AG08395 (cell line): ENCODE measurements around the gene TFDP1.
"Not testable (repeated sequence)": the region's sequence is repeated elsewhere in the genome, so short reads cannot be mapped to it uniquely, and the experiment has no call there.

Experiments
- DNase-seq: peaks from one replicate; pipeline ENCODE4 v3.0.0; 2012; ENCODE audit warnings: mixed read lengths, low spot score

TFDP1 gene

DNA sequence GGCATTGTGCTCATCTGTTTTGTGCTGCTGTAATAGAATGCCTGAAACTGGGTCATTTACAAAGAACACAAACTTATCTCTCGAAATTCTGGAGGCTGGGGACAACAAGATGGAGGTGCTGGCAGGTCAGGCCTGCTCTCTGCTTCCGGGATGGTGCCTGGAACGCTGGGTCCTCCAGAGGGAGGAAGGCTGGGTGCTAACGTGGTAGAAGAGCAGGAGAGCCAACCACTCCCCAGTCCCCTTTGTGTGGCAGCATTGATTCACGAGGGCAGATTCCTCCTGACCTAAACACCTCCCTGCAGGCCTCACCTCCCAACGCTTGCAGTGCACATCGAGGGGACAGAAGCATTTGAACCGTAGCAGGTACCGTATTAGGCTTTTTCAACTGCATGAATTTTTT, 34.1 kb upstream of the TFDP1 start:
- DNase-seq: no peak

DNA sequence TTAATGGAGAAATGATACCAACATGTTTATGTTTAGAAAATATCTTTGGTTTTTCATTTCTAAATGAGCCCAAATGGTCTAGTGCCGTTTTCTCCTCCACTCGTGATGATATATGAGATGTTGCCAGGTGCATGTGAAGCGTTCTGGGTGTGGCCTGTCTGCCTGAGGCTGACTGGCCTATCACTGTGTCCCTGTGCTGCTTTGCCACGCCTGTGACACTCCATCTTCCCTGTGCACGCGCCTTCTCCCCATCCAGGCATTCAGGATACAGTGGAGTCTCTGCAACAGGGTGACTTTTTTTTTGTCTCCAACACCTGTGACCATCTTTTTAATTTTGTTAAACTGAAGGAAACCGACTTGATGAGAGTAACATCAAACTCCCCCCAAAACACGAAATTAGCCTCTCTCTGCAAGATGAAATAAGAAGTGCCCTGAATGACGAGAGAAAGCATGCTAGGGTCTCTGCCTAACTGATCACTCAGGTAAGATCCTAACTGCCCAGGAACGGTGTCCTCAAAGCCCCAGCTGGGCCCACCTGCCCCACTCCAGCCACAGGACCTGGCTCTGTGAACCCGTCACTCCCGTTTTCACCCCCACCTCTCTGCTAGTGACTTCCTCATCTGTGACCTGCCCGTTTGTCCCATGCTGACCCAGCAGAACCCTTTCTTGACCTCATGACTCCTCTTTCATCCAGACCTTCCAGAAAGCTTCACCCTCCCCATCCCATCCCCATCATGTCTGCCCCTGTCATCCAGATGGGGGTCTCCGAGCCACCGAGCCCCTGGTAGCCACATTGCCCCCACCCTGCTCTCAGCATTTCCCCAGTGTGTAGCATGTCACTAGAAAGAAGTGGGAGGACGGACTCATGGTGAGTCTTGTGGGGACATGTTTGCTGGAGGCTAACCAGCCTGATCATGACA, 33.2 kb upstream of the TFDP1 start:
- DNase-seq: no peak

DNA sequence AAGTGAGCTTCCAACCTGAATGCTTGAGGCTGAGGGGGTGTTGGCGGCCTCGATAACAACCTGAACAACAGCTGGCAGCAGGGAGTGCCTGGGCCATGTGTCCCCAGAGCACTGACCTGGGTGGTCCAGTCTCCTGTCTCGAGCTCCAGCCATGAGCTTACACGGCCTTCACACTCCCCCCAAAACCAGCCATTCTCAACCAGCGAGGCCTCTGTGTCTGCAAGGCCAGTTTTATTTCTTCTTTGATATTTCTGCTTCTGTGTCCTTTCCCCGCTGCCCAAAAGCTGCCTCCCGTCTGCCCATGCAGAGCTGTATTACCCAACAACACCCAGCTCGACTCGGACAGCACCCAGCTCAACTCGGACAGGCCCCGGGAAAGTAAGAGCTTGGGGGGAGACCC, 32.5 kb upstream of the TFDP1 start:
- DNase-seq: no peak

DNA sequence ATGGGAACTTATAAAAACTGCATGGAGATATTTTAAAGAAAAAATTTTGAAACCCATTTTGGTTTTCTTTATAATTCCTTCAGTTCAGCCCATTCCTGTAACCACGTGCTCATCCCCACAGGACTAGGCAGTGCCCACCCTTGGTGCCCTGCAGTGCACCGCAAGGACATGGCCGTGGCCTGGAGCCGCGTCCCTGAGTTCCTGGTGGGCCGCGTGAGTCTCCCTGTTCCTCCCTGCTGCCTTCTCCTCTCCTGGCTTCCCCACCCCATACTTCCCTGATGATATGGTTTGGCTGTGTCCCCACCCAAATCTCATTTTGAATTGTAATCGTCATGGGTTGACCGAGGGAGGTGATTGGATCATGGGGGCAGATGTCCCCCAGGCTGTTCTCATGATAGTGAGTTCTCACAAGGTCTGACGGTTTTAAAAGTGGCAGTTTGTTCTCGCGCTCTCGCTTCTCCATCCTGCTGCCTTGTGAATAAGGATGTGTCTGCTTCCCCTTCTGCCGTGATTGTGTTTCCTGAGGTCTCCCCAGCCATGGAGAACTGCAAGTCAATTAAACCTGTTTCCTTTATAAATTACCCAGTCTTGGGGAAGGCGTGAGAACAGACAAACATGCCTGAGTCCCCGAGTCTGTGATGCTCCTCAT, 31.6 kb upstream of the TFDP1 start:
- no peak for DNase-seq

DNA sequence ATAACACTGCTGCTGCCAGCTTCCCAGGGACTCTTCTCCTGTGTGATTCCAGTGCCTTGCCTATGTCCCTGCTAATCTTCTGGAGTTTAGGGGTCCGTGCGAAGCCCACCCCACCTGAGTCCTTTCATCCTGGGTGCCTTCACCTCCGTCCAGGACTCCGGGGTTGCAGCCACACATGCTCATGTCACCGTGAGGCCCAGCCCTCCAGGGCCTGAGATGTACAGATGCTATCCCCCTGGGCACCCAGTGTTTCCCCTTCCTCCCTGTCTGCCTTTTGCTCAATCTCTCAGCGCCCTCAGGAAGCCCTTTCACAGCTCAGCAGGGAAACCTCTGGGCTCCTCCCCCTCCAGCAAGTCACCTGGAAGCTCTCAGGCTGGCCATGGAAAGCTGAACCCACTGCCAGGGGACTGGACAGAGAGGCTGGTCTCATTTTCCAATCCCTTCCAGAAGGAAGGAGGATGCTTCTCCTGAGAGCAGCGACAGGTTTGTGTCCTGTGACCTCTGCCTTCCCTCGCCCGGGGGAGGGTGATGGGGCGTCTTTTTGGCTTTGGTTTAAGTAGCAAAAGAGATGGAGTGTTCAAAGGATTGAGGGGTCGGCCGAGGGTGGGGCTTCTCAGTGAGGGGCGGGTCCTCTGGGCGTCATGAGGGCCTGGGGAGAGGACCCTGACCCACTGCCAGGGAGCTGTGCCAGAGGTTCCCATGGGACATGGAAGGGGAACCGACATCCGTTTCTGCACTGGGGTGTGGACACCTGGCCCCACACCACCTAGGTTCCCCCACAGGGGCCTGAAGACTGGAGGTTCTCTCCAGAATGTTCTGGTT, 30.8 kb upstream of the TFDP1 start:
- no peak for DNase-seq

DNA sequence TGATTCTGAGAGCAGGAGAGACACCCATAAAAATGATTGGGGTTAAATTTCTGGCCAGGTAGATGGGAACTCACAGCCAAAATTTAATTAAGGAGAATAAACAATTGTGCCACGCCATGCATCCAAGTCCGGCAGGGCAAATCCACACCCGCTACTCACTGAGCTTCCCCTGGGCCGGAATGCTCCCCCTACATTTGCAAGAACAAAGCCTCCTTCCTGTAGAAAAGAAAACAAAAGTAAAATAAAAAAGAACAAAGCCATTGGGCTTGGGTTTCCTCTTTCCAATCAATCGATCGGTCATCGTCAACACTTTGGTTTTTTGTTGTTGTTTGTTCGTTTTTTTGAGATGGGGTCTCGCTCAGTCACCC, 30.2 kb upstream of the TFDP1 start:
- no peak for DNase-seq

DNA sequence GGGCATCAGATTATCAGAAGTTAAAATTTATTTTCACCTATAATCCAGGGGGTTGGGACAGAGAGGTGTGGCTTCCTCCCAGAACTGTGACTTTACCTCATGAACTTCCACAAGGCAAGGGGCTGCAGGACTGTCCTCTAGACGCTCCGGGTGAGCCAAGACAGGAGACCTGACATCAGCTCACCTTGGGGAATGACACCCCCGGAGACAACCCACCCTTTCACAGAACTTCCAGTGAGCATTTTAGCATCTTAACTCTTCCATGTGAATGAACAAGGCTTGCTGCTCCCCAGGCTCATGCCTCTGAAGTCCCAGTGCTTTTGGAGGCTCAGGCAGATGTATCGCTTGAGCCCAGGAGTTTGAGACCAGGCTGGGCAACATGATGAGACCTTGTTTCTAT, 29.4 kb upstream of the TFDP1 start:
- DNase-seq: no peak

DNA sequence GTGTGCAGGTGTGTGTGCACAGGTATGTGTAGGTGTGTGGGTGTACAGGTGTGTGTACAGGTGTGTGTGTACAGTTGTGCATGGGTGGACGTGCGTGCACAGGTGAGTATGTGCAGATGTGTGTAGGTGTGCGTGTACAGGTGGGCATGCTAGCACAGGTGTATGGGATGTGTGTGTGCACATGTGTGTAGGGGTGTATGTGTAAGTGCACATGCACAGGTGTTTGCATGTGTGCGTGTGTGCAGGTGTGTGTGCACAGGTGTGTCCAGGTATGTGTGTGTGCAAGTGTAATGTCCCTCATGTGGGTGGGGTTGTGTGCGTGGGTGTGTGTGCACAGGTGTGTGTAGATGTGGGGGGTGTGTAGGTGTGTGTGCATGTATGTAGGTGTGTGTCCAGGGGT, 27.5 kb upstream of the TFDP1 start:
- no peak for DNase-seq

DNA sequence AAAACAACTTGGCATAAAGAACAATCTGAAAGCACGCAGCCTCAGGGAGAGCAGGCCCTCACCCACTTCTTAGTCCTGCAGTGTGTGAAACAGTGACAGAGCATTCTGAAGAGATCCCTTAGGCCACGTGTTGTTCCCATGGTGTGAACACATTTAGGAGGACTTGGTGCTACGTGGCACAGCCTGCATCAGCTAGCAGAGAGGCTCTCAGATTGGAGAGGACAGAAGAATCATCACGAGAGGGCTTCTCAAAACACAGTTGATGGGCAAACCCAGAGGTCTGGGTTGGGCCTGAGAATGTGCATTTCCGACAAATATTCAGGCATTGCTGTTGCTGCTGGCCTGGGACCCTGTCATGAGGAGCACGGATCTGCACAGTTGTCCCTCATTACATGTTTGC, 26.1 kb upstream of the TFDP1 start:
- no peak for DNase-seq

DNA sequence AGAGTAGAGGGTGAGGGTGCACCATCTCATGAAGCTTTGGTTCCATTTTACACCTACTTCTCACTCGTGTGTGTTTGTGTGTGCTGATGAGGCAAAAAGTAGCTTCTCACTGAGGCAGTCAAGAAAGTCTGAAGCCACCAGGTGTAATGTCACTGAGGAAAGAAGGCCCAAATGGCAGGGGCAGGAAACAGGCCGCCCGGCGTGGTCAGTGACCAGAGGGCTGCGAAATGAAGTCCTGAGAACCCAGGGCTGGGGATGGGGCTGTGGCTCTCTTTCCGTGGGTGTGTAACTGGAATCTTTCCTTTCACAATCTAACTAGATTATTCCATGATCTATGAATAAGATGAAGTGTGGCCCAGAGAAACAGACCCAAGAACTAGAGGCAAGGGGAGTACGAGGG, 25.5 kb upstream of the TFDP1 start:
- DNase-seq: no peak

DNA sequence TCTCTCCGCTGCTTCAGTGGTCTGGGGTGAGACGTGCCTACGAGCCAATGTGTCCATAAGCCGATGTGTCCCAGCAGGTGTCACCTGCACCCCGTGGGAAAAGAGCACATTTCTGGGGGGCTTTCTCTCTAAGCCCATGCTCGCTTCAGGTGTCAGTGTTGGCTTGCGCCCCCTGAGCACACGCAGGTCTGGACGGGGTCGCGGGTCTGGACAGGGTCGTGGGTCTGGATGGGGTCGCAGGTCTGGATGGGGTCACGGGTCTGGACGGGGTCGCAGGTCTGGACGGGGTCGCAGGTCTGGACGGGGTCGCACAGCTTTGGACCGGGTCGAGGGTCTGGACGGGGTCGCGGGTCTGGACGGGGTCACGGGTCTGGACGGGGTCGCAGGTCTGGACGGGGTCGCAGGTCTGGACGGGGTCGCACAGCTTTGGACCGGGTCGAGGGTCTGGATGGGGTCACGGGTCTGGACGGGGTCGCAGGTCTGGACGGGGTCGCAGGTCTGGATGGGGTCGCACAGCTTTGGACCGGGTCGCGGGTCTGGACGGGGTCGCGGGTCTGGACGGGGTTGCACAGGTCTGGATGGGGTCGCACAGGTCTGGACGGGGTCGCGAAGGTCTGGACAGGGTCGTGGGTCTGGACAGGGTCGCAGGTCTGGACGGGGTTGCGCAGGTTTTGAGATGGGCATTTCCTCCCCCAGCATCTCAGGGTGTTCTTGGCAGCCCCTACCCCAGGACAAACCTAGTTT, 24.5 kb upstream of the TFDP1 start:
- no peak for DNase-seq

DNA sequence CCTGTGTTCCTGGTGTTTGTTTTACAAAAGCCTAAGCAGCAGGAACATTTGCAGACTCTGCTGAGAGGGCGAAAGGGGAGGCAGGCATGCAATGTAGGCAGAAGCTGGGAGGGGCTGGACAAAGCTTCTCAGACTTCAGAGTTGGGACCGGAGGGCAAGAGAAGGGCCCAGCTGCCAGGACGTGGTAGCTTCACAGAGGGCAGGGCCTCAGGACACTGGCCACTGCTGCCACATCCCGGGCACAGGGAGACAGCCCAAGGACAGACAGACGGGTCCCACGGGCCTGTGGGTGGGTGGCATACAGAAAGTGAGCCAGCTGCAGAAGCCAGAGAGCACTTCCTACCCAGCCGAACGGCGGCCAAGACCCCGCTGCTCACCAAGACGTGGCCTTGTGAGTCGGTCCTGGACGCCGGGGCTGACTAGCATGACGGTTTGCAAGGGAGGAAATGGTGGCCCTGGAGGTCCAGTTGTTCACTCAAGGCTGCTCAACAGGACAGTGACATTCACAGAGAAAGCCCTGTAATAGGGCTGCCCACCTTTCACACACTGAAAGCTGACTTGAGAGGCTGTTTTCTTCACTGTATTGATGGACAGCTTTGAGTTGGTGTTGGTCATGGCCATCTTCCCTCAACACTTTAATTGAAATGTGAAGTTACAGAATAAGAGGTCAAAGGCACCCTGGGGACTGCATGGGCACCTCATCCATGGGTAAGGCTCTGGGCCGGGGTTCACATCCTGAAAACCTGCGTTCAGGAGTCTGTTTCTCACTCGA, 23.7 kb upstream of the TFDP1 start:
- no peak for DNase-seq

DNA sequence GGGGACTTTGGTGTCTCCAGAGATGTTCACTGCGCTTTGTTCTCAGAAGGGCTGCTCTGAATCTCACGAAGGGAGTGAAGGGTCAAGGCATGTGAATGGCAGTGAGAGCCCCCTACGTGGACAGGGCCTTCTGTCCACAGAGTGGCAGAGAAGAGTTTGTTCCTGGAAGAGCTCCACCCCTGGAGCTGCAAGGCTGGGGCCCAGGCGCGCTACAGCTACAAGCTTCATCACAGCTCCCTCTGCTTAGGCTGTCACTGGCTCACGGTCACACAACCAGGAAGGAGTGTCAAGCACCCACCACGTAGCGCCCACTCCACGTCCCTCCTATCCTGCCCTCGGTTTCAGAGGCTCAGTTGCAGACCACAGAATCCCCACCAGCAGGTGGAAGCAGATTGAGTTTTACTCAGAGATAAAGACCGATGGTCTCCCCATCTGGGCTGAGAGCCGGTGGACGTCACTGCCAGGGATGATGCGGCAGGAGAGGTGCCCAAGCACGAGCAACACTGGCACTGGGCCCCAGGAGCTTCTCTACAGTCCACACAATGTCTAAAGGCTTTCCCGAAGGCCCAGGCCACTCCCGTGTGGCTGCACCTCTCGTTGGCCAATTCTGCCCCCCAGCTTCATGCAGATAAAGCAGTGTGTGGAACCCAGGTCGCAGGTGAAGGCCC, 23.0 kb upstream of the TFDP1 start:
- no peak for DNase-seq

DNA sequence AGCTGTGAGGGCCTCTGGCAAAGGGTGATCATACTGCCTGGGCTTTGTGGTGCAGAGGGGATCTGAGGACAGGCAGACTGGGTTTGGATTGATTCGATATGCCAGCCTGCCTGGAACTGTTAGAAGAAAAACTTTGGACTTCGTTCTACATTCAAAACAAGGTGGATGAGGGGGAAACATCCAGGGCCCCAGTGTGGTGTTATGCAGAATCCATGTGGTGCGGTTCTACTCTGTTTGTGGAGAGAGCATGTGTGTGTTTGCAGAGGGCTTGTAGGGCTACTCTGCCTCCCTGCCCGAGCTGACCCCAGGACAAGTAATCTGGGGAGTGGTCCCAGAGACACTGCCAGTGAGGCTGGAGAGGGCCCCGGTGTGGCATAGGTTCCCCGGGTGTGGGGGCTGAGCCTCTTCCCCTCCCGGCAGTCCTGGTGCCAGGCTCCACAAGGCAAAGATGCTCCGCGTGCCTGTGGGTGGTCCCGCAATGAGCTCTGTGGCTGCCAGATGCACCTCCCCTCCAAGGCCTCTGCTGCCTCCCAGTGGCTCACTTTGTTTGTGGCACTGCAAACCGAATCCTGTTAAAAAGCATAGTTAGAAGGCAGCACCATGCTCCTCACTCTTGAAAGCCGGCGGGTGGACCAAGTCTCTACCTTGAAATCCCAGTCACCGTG, 22.3 kb upstream of the TFDP1 start:
- DNase-seq: peak; percentile 85

DNA sequence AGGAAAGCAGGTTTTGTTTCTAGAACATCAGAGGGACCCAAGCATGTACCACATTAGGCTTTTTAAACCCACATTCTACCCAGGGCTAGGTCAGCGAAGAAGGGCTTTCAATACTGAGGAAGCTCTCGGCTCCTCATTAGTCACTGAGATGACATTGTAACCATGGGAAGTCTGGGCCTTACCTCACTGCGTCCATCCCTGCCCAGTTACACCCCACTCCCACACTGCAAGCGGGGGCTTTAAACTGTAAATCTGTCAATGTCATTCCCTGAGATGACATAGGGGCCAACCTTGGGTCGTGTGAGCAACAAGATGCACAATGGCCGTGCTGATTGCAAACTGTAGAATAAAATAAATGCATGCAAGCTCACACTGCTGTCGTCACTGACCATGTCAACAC, 21.7 kb upstream of the TFDP1 start:
- no peak for DNase-seq

DNA sequence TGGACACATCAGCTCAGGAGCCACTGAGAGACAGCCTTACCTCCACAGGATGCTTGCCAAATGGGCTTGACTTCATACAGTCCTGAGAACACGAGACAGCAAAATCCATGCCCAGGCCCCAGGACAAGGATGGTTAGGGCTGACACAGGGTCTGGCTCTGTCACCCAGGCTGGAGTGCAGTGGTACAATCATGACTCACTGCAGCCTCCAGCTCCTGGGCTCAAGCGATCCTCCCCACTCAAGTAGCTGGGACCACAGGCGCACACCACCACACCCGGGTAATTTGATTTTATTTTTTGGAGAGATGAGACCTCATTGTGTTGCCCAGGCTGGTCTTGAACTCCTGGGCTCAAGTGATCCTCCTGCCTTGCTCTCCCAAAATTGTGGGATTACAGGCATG, 21.0 kb upstream of the TFDP1 start:
- not testable (repeated sequence) for DNase-seq

DNA sequence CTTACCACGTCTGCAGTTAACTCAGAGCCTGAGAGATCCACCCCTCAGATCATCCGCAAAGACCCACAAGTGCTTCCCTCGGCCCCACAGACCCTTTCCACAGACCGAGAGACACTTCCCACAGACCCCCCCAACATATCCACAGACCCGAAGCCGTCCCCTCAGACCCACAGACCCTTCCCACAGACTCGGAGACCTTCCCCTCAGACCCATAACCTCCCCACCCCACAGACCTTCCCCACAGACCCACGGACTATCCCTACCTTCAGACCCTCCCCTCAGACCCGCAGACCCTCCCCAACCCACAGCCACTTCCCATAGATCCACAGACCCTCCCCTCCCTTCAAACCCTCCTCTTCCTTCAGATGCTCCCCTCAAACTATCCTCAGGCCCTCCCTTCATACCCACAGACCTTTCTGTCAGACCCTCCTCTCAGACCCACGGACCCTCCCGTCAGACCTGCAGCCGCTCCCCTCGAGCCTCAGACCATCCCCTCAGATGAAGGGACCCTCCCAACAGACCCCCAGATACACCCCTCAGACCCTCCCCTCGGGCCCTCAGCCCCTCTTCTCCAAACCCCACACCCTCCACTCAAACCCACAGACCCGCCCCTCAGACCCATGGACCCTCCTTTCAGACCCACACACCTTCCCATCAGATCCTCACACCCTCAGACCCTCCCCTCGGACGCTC, 20.1 kb upstream of the TFDP1 start:
- no peak for DNase-seq

DNA sequence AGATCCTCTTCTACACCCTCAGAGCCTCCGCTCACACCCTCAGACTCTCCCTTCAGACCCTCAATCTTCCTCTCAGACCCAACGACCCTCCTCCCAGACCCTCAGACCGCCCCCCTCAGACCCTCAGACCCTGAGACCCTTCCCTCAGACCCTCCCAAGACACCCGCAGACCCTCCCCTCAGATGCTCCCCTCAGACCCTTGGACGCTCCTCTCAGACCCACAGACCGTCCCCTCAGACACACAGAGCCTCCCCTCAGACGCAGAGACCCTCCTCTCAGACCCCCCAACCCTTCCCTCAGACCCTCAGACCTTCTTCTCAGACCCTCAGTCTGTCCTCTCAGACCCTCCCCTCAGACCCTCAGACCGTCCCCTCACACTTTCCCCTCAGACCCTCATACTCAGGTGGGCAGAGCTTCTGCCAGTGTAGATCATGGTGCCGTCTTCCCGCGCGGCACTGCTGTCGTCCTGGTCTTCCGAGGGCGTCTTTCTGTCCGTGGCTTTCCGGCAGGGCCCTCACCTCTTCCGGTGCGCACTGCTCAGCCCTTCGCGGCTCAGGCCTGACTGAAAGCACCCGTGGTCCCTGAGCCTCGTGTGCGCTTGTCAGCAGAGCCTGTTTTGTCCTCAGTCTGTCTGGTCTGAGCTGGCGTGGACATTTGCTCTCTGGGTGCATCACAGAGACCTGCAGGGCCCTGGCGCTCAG, 18.9 kb upstream of the TFDP1 start:
- no peak for DNase-seq

DNA sequence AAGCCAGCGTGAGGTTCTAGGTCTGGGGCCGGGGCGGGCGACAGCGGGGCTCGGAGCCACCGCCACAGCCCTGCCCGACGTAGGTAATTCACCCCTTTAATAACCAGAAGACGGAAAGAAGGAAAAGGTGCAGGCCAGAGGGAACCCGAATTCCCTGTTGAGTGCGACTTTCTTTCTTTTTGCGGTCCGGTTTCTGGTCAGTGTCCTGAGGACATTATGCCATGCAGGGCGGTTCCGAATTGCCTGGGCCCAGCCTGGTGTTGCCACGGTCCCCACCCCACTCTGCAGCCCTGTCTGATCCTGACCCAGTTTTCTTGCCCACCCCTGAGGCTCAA, 18.4 kb upstream of the TFDP1 start:
- DNase-seq: no peak
